HCT116 (cell line): ENCODE measurements around the gene SDK1. TPM values are rescaled to one million over a fixed set of nuclear protein-coding genes. Genes with fewer than 3 reads are reported as not detected.

Experiments used
- ATAC-seq: fragments of 200-7000 bp; cut with Tn5 transposase; 2 replicates; pipeline ENCODE4 v1.9.1; 2020; ENCODE audit warnings: mild to moderate bottlenecking, moderate library complexity
- BruUV-seq: library from RNA; stranded (reverse); fragments of 400-500 nt; replicated peaks from 2 replicates; lab custom pipeline; 2021; lab: Mats Ljungman, UMichigan
- CTCF ChIA-PET: fragments of 300-600 bp; sonication (Branson Sonifier 250); formaldehyde crosslinking; loops from one replicate; lab custom pipeline; 2021; ENCODE audit warnings: antibody characterized with exemption; lab: Charles Lee
- POLR2A ChIA-PET: fragments of 300-600, 350-600 bp; sonication (Branson Sonifier 250); formaldehyde crosslinking; loops from one replicate; lab custom pipeline; 2021; ENCODE audit warnings: antibody characterized with exemption; lab: Charles Lee
- RAD21 ChIA-PET, 2 experiments: fragments of 300-600 bp; sonication (Branson Sonifier 250); formaldehyde crosslinking; loops; one replicate each; lab custom pipeline; 2023; ENCODE audit warnings: low total read pairs in 2 of 2; ENCODE audit not compliant: uncharacterized antibody in 2 of 2, unreplicated experiment in 2 of 2, low non-redundant PET in 1 of 2; lab: Charles Lee
- DNase-seq: peaks from one replicate; pipeline ENCODE4 v3.0.0-alpha.2; 2010; ENCODE audit warnings: low read depth, low spot score
- H2AFZ ChIP-seq: fragments of 200-600 bp; shearing (Covaris generic), sonication (generic); 2 replicates; pipeline ENCODE4 v1.6.1; 2017; ENCODE audit warnings: low read depth, mixed run types, mixed read lengths, antibody characterized with exemption, low read length; ENCODE audit not compliant: poor library complexity, severe bottlenecking
- H3K27ac ChIP-seq: 2 replicates; pipeline ENCODE4 v1.5.1; 2012; ENCODE audit warnings: low read depth, low read length
- H3K27me3 ChIP-seq: fragments of 200-600 bp; sonication (generic); 2 replicates; pipeline ENCODE4 v1.6.1; 2016; ENCODE audit warnings: mixed run types, low read length, mixed read lengths; ENCODE audit not compliant: insufficient read depth
- H3K36me3 ChIP-seq, 2 experiments: fragments of 200-500 bp in 1 of 2; fragments of 200-600 bp in 1 of 2; sonication (Bioruptor generic) in 1 of 2; sonication (generic) in 1 of 2; 2 replicates each; pipeline versions ENCODE4 v1.5.1 to v1.6.1; 2014 to 2016; ENCODE audit warnings: low read length in 2 of 2, inconsistent platforms in 1 of 2, mixed read lengths in 1 of 2, mixed run types in 1 of 2; ENCODE audit not compliant: insufficient read depth in 2 of 2, control insufficient read depth in 1 of 2
- H3K4me1 ChIP-seq, 2 experiments: fragments of 200-600 bp in 1 of 2; sonication (generic) in 1 of 2; 2 replicates each; pipeline versions ENCODE4 v1.5.1 to v1.6.1; 2012 to 2017; ENCODE audit warnings: low read length in 2 of 2, inconsistent platforms in 1 of 2, mild to moderate bottlenecking in 1 of 2, mixed read lengths in 1 of 2, mixed run types in 1 of 2, moderate library complexity in 1 of 2; ENCODE audit not compliant: insufficient read depth in 2 of 2, control insufficient read depth in 1 of 2
- H3K4me2 ChIP-seq: fragments of 200-600 bp; sonication (generic); 2 replicates; pipeline ENCODE4 v1.6.1; 2017; ENCODE audit warnings: mixed run types, low read length, mixed read lengths
- H3K4me3 ChIP-seq, 2 experiments: fragments of 200-600 bp in 1 of 2; sonication (generic) in 1 of 2; replicated peaks in 1 of 2; 2 replicates each; pipeline ENCODE4 v1.5.1; 2011 to 2016; ENCODE audit warnings: low read length in 2 of 2, control low read depth in 1 of 2, low read depth in 1 of 2, mild to moderate bottlenecking in 1 of 2, mixed read lengths in 1 of 2, mixed run types in 1 of 2
- H3K79me2 ChIP-seq: fragments of 200-600 bp; sonication (generic); 2 replicates; pipeline ENCODE4 v1.6.1; 2017; ENCODE audit warnings: mild to moderate bottlenecking, mixed run types, low read length, moderate library complexity, mixed read lengths; ENCODE audit not compliant: insufficient read depth
- H3K9ac ChIP-seq: fragments of 200-600 bp; sonication (generic); 2 replicates; pipeline ENCODE4 v1.6.1; 2016; ENCODE audit warnings: low read length, mixed read lengths
- H3K9me2 ChIP-seq: fragments of 200-600 bp; sonication (generic), shearing (Covaris generic); 2 replicates; pipeline ENCODE4 v1.6.1; 2017; ENCODE audit warnings: mixed run types, mild to moderate bottlenecking, moderate library complexity; ENCODE audit not compliant: insufficient read depth
- H3K9me3 ChIP-seq, 2 experiments: fragments of 200-500 bp in 1 of 2; fragments of 200-600 bp in 1 of 2; sonication (Bioruptor generic) in 1 of 2; sonication (generic) in 1 of 2; 2 replicates each; pipeline ENCODE4 v1.6.1; 2014 to 2017; ENCODE audit warnings: low read length in 2 of 2, mixed read lengths in 2 of 2, inconsistent platforms in 1 of 2, low read depth in 1 of 2, mild to moderate bottlenecking in 1 of 2, mixed run types in 1 of 2, moderate library complexity in 1 of 2; ENCODE audit not compliant: control insufficient read depth in 1 of 2, insufficient read depth in 1 of 2
- H4K20me1 ChIP-seq: fragments of 200-600 bp; sonication (generic), shearing (Covaris generic); 2 replicates; pipeline ENCODE4 v1.6.1; 2017; ENCODE audit warnings: mixed run types, mild to moderate bottlenecking, moderate library complexity; ENCODE audit not compliant: insufficient read depth
- CBX3 ChIP-seq: IDR thresholded peaks from 2 replicates; pipeline ENCODE4 v1.6.1; 2012; ENCODE audit warnings: low read depth
- CTCF ChIP-seq, 3 experiments: fragments of 200-600 bp in 1 of 3; sonication (generic) in 1 of 3; IDR thresholded peaks in 2 of 3; conservative IDR thresholded peaks in 1 of 3; 2 replicates each; pipeline ENCODE4 v1.5.1; 2012 to 2017; ENCODE audit warnings: low read depth in 2 of 3, low read length in 2 of 3, antibody characterized with exemption in 1 of 3, borderline replicate concordance in 1 of 3, control low read depth in 1 of 3, mild to moderate bottlenecking in 1 of 3, mixed read lengths in 1 of 3, mixed run types in 1 of 3, moderate library complexity in 1 of 3; ENCODE audit not compliant: insufficient read depth in 1 of 3
- EGR1 ChIP-seq: IDR thresholded peaks from 2 replicates; pipeline ENCODE4 v1.6.1; 2012; ENCODE audit warnings: low read depth
- ELF1 ChIP-seq: IDR thresholded peaks from 2 replicates; pipeline ENCODE4 v1.6.1; 2012; ENCODE audit warnings: low read depth, borderline replicate concordance
- EZH2phosphoT487 ChIP-seq: fragments of 200-600 bp; IDR thresholded peaks from 2 replicates; pipeline ENCODE4 v1.6.1; 2018; ENCODE audit warnings: antibody characterized with exemption, borderline replicate concordance
- FOSL1 ChIP-seq: IDR thresholded peaks from 2 replicates; pipeline ENCODE4 v1.6.1; 2012; ENCODE audit warnings: low read depth
- JUND ChIP-seq: IDR thresholded peaks from 2 replicates; pipeline ENCODE4 v1.6.1; 2012
- POLR2A ChIP-seq: IDR thresholded peaks from 2 replicates; pipeline ENCODE4 v1.7.0; 2011; ENCODE audit warnings: borderline replicate concordance; ENCODE audit not compliant: insufficient read depth, insufficient read length; ENCODE audit errors: extremely low read depth
- RAD21 ChIP-seq: IDR thresholded peaks from 2 replicates; pipeline ENCODE4 v1.6.1; 2012; ENCODE audit warnings: low read depth, mild to moderate bottlenecking
- SIN3A ChIP-seq: IDR thresholded peaks from 2 replicates; pipeline ENCODE4 v1.6.1; 2012; ENCODE audit warnings: low read depth
- SP1 ChIP-seq: IDR thresholded peaks from 2 replicates; pipeline ENCODE4 v1.6.1; 2012; ENCODE audit warnings: low read depth
- YY1 ChIP-seq: IDR thresholded peaks from 2 replicates; pipeline ENCODE4 v1.6.1; 2011; ENCODE audit warnings: low read length, low read depth, moderate library complexity, mild to moderate bottlenecking; ENCODE audit not compliant: insufficient replicate concordance; ENCODE audit errors: extremely low read depth
- ZBTB33 ChIP-seq: IDR thresholded peaks from 2 replicates; pipeline ENCODE4 v1.6.1; 2011; ENCODE audit warnings: mild to moderate bottlenecking, low read length, moderate library complexity; ENCODE audit not compliant: insufficient replicate concordance; ENCODE audit errors: extremely low read depth
- ZFX ChIP-seq: fragments of 450-650 bp; IDR thresholded peaks from 2 replicates; pipeline ENCODE4 v1.6.1; 2017
- ZNF274 ChIP-seq: fragments of 200-500 bp; sonication (Bioruptor generic); IDR thresholded peaks from 2 replicates; pipeline ENCODE4 v1.6.1; 2014; ENCODE audit warnings: mild to moderate bottlenecking, low read depth, low read length, inconsistent platforms
- intact Hi-C: fragments of 100-400 bp; cut with micrococcal nuclease; formaldehyde crosslinking; loops from 2 replicates; pipeline ENCODE4 v1.10.0; 2022
- total RNA-seq: library from RNA; stranded (reverse); gene quantifications from one replicate; pipeline ENCODE4 v1.2.1, GENCODE V29; 2021; ENCODE audit not compliant: unreplicated experiment
- TF ChIP-seq, protein P1 (sequence below): IDR thresholded peaks from 2 replicates; pipeline ENCODE4 v1.6.1; 2012

Gene SDK1
- total RNA-seq, 1 experiment from 2014 or later = 0.05 TPM

DNA sequence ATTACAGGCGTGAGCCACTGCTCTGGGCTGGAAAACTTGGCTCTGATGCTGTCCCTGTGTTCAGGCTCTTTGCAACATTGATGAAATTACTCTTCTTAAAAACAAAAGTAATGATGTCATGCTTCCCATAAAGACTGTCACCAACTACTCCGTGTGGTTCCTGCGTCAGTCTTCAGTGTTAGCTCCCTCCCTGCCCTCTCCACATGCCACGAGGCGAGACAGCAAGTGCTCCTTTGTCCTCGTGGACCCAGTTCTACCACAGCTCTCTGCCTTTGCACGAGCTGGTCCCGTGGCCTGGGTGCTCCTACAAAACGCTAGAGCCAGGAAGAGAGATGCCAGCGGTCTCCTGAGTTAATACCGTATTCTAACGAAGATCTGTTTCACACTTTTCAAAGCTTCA, 194.5 kb downstream of the SDK1 start:
- no peaks in the 10 kb centered on the region for H3K9me2 ChIP-seq
- no TSS peak for BruUV-seq
- H3K27ac ChIP-seq = no peak overlapping the region
- no peak for TF ChIP-seq FOSL1
- no peak for TF ChIP-seq YY1
- no peak for TF ChIP-seq POLR2A
- TF ChIP-seq SP1 = no peak
- TF ChIP-seq RAD21 = no peak
- no peak for TF ChIP-seq EGR1
- TF ChIP-seq CBX3 = no peak
- TF ChIP-seq JUND = no peak
- no peak for TF ChIP-seq ZNF274
- TF ChIP-seq ELF1 = no peak
- TF ChIP-seq CTCF (IDR thresholded peaks at IDR 0.05 in 2 of 3, conservative IDR thresholded peaks at IDR 0.05 in 1 of 3; ENCODE audit: borderline replicate concordance in 1 of 3, insufficient read depth in 1 of 3, low read depth in 2 of 3, low read length in 2 of 3) = no peak
- no peak for TF ChIP-seq EZH2phosphoT487
- TF ChIP-seq, protein P1, sequence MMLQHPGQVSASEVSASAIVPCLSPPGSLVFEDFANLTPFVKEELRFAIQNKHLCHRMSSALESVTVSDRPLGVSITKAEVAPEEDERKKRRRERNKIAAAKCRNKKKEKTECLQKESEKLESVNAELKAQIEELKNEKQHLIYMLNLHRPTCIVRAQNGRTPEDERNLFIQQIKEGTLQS = no peak
- TF ChIP-seq ZBTB33 = no peak
- no peak for TF ChIP-seq ZFX
- no peak for TF ChIP-seq SIN3A
- POLR2A ChIA-PET = no interaction called here
- H3K4me1 ChIP-seq = no peaks in the 10 kb centered on the region
- ATAC-seq (no peak), DNase-seq (no peak)
- no peaks in the 10 kb centered on the region for H3K79me2 ChIP-seq
- no peak overlapping the region for H2AFZ ChIP-seq
- intact Hi-C loops = no loop called here
- RAD21 ChIA-PET = no interaction called here
- H3K4me2 ChIP-seq = no peak overlapping the region
- CTCF ChIA-PET = no interaction called here
- H3K9me3 ChIP-seq = no peaks in the 10 kb centered on the region
- no peak overlapping the region for H3K9ac ChIP-seq
- H3K27me3 ChIP-seq = peaks cover 22% of the 10 kb centered on the region
- H4K20me1 ChIP-seq = no peaks in the 10 kb centered on the region
- no peak overlapping the region for H3K4me3 ChIP-seq
- no peaks in the 10 kb centered on the region for H3K36me3 ChIP-seq
